HepG2 (cell line): ENCODE data around the gene GANC. TPM values are rescaled to one million over a fixed set of nuclear protein-coding genes. Genes with fewer than 3 reads are reported as not detected.

ENCODE experiments used
- CC2D1A ChIP-seq: sonication (generic); formaldehyde crosslinking; IDR thresholded peaks from 2 replicates; pipeline ENCODE4 v1.8.1; 2023; ENCODE audit warnings: mild to moderate bottlenecking, missing genetic modification reagents
- CREB1 ChIP-seq, 2 experiments: fragments of 450-650 bp in 1 of 2; IDR thresholded peaks; 2 replicates each; pipeline ENCODE4 v1.6.1; 2016 to 2017; ENCODE audit warnings: control low read depth in 1 of 2, mild to moderate bottlenecking in 1 of 2, missing compliant biosample characterization in 1 of 2, missing genetic modification characterization in 1 of 2
- HNF4G ChIP-seq, 2 experiments: sonication (generic) in 1 of 2; formaldehyde crosslinking in 1 of 2; IDR thresholded peaks; 2 replicates each; pipeline versions ENCODE4 v1.4.0 to v1.6.1; 2011 to 2020; ENCODE audit warnings: borderline replicate concordance in 2 of 2, low read depth in 2 of 2, mild to moderate bottlenecking in 2 of 2, low read length in 1 of 2, missing genetic modification reagents in 1 of 2, moderate library complexity in 1 of 2
- KDM2A ChIP-seq: sonication (generic); formaldehyde crosslinking; IDR thresholded peaks from 2 replicates; pipeline ENCODE4 v1.4.0; 2020; ENCODE audit warnings: low read depth, missing genetic modification reagents, borderline replicate concordance
- KLF6 ChIP-seq: IDR thresholded peaks from 2 replicates; pipeline ENCODE4 v1.8.0; 2016; ENCODE audit warnings: missing biosample characterization, missing genetic modification reagents
- MBD4 ChIP-seq: IDR thresholded peaks from 2 replicates; pipeline ENCODE4 v1.6.1; 2012; ENCODE audit warnings: low read length, inconsistent platforms, borderline replicate concordance
- MED1 ChIP-seq: sonication (generic); formaldehyde crosslinking; IDR thresholded peaks from 2 replicates; pipeline ENCODE4 v1.4.0; 2020; ENCODE audit warnings: missing genetic modification reagents
- MEIS1 ChIP-seq: sonication (generic); formaldehyde crosslinking; IDR thresholded peaks from 2 replicates; pipeline ENCODE4 v1.9.0; 2021; ENCODE audit warnings: mild to moderate bottlenecking, missing genetic modification reagents, moderate library complexity, borderline replicate concordance
- PHF21A ChIP-seq: sonication (generic); formaldehyde crosslinking; IDR thresholded peaks from 2 replicates; pipeline ENCODE4 v1.5.0; 2020; ENCODE audit warnings: mild to moderate bottlenecking, missing genetic modification reagents
- RARA ChIP-seq: IDR thresholded peaks from 2 replicates; pipeline ENCODE4 v1.6.1; 2016; ENCODE audit warnings: missing genetic modification reagents, missing compliant biosample characterization
- SMC3 ChIP-seq: IDR thresholded peaks from 2 replicates; pipeline ENCODE4 v1.6.1; 2011; ENCODE audit warnings: low read length, improper control_type of control experiment
- TBX3 ChIP-seq: fragments of 450-650 bp; IDR thresholded peaks from 2 replicates; pipeline ENCODE4 v1.6.1; 2017; ENCODE audit warnings: antibody characterized with exemption, mild to moderate bottlenecking, inconsistent platforms, borderline replicate concordance
- TCF7L2 ChIP-seq: IDR thresholded peaks from 2 replicates; pipeline ENCODE4 v1.6.1; 2011; ENCODE audit warnings: mild to moderate bottlenecking, low read depth, low read length, moderate library complexity
- YEATS2 ChIP-seq: sonication (generic); formaldehyde crosslinking; IDR thresholded peaks from 2 replicates; pipeline ENCODE4 v1.4.0; 2020; ENCODE audit warnings: missing genetic modification reagents, borderline replicate concordance
- YY1 ChIP-seq: IDR thresholded peaks from 2 replicates; pipeline ENCODE4 v1.6.1; 2011; ENCODE audit warnings: low read length, low read depth, moderate library complexity, mild to moderate bottlenecking; ENCODE audit not compliant: insufficient read depth, insufficient replicate concordance
- ZBTB20 ChIP-seq: sonication (generic); formaldehyde crosslinking; IDR thresholded peaks from 2 replicates; pipeline ENCODE4 v1.8.1; 2023; ENCODE audit warnings: missing genetic modification reagents, low read depth, mild to moderate bottlenecking, borderline replicate concordance
- ZBTB38 ChIP-seq: sonication (generic); formaldehyde crosslinking; IDR thresholded peaks from 2 replicates; pipeline ENCODE4 v1.5.1; 2020; ENCODE audit warnings: mild to moderate bottlenecking, missing genetic modification reagents
- ZC3H4 ChIP-seq: sonication (generic); formaldehyde crosslinking; IDR thresholded peaks from 2 replicates; pipeline ENCODE4 v1.4.0; 2020; ENCODE audit warnings: missing genetic modification reagents, borderline replicate concordance
- ZNF354B ChIP-seq: sonication (generic); formaldehyde crosslinking; IDR thresholded peaks from 2 replicates; pipeline ENCODE4 v1.8.0; 2022; ENCODE audit warnings: mild to moderate bottlenecking, missing genetic modification reagents
- ZNF780A ChIP-seq: sonication (generic); formaldehyde crosslinking; IDR thresholded peaks from 2 replicates; pipeline ENCODE4 v1.8.0; 2022; ENCODE audit warnings: mild to moderate bottlenecking, missing genetic modification reagents, moderate library complexity
- ZNF850 ChIP-seq: sonication (generic); formaldehyde crosslinking; conservative IDR thresholded peaks from 2 replicates; pipeline ENCODE4 v1.9.0; 2021; ENCODE audit warnings: mild to moderate bottlenecking, missing genetic modification reagents
- ZNF878 ChIP-seq: sonication (generic); formaldehyde crosslinking; IDR thresholded peaks from 2 replicates; pipeline ENCODE4 v1.8.1; 2023; ENCODE audit warnings: mild to moderate bottlenecking, missing genetic modification reagents, moderate library complexity
- polyA plus RNA-seq, 8 experiments: library from polyadenylated mRNA; depleted of rRNA in 3 of 8; stranded (reverse) in 7 of 8; unstranded in 1 of 8; fragments of >200 nt; fragmentation: Illumina TruSeq in 4 of 8; extraction: Trizol in 4 of 8; gene quantifications; 2 replicates each; pipeline versions ENCODE4 v1.2.1 to v1.2.3, GENCODE V29; 2011 to 2016; ENCODE audit warnings: low read depth in 4 of 8, missing spikeins in 1 of 8, mixed read lengths in 1 of 8; ENCODE audit not compliant: insufficient read depth in 1 of 8
- total RNA-seq, 5 experiments: library from RNA; depleted of rRNA; stranded (reverse); fragments of >200 nt; fragmentation: Illumina TruSeq; extraction: Trizol; gene quantifications; 2 replicates each; pipeline ENCODE4 v1.2.3, GENCODE V29; 2016; ENCODE audit warnings: low read depth in 1 of 5
- TF ChIP-seq, protein P1 (sequence below): sonication (generic); formaldehyde crosslinking; IDR thresholded peaks from 2 replicates; pipeline ENCODE4 v1.4.0; 2020; ENCODE audit warnings: mild to moderate bottlenecking, missing genetic modification reagents
- TF ChIP-seq, protein P2 (sequence below): sonication (generic); formaldehyde crosslinking; IDR thresholded peaks from 2 replicates; pipeline ENCODE4 v1.4.0; 2020; ENCODE audit warnings: mild to moderate bottlenecking, missing genetic modification reagents, borderline replicate concordance
- TF ChIP-seq, protein P3 (sequence below): sonication (generic); formaldehyde crosslinking; IDR thresholded peaks from 2 replicates; pipeline ENCODE4 v1.4.0; 2020; ENCODE audit warnings: missing genetic modification reagents, borderline replicate concordance

The GANC gene
- total and polyA plus RNA-seq, 2 of the 13 experiments (the other 11 are each of a cell fraction or from before 2014, with no cell fraction given) = 17.0 to 21.0 TPM

DNA sequence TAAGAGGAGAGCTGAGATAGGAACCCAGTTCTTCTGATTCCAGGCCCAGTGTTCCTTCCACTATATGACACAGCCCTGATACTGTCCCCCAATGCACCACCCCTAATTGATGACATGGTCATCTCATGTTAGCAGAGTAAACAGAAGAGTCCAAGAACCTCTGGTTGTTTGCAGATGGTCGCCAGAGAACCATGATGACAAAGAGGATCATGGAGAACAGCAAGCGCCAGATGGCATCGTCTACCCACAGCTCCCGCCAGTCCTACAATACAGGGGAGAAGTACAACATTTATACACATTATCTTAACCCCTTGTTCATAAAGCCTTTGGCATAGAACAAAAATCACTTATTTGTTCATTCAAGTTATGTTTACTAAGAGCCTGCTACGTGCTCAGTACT, 46.4 kb upstream of the GANC start (continued):
- TF ChIP-seq HNF4G (IDR thresholded peaks at IDR 0.05; ENCODE audit: borderline replicate concordance, low read depth, low read length) = no peak
- no peak for TF ChIP-seq HNF4G (CRISPR knock-in tag; IDR thresholded peaks at IDR 0.05; ENCODE audit: borderline replicate concordance, low read depth)
- no peak for TF ChIP-seq CC2D1A (CRISPR knock-in tag)
- no peak for TF ChIP-seq CREB1 (IDR thresholded peaks at IDR 0.05)
- peak; percentile 13; the same call in 1 of the 2 replicates for TF ChIP-seq CREB1 (CRISPR knock-in tag; IDR thresholded peaks at IDR 0.05)
- TF ChIP-seq KLF6 = no peak
- 0 out of 2 replicates have a peak, but pooled peaks have one; percentile 22 for TF ChIP-seq MED1
- no peak for TF ChIP-seq MEIS1
- TF ChIP-seq, protein P1, sequence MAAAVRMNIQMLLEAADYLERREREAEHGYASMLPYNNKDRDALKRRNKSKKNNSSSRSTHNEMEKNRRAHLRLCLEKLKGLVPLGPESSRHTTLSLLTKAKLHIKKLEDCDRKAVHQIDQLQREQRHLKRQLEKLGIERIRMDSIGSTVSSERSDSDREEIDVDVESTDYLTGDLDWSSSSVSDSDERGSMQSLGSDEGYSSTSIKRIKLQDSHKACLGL = no peak
- TF ChIP-seq ZNF850 (CRISPR knock-in tag) = no peak
- TF ChIP-seq ZC3H4 (CRISPR knock-in tag) = no peak
- TF ChIP-seq RARA (CRISPR knock-in tag) = no peak
- no peak for TF ChIP-seq TBX3
- no peak for TF ChIP-seq TCF7L2
- no peak for TF ChIP-seq SMC3
- no peak for TF ChIP-seq KDM2A
- TF ChIP-seq YY1 = peak; percentile 17
- no peak for TF ChIP-seq ZBTB20 (CRISPR knock-in tag)
- TF ChIP-seq, protein P2, sequence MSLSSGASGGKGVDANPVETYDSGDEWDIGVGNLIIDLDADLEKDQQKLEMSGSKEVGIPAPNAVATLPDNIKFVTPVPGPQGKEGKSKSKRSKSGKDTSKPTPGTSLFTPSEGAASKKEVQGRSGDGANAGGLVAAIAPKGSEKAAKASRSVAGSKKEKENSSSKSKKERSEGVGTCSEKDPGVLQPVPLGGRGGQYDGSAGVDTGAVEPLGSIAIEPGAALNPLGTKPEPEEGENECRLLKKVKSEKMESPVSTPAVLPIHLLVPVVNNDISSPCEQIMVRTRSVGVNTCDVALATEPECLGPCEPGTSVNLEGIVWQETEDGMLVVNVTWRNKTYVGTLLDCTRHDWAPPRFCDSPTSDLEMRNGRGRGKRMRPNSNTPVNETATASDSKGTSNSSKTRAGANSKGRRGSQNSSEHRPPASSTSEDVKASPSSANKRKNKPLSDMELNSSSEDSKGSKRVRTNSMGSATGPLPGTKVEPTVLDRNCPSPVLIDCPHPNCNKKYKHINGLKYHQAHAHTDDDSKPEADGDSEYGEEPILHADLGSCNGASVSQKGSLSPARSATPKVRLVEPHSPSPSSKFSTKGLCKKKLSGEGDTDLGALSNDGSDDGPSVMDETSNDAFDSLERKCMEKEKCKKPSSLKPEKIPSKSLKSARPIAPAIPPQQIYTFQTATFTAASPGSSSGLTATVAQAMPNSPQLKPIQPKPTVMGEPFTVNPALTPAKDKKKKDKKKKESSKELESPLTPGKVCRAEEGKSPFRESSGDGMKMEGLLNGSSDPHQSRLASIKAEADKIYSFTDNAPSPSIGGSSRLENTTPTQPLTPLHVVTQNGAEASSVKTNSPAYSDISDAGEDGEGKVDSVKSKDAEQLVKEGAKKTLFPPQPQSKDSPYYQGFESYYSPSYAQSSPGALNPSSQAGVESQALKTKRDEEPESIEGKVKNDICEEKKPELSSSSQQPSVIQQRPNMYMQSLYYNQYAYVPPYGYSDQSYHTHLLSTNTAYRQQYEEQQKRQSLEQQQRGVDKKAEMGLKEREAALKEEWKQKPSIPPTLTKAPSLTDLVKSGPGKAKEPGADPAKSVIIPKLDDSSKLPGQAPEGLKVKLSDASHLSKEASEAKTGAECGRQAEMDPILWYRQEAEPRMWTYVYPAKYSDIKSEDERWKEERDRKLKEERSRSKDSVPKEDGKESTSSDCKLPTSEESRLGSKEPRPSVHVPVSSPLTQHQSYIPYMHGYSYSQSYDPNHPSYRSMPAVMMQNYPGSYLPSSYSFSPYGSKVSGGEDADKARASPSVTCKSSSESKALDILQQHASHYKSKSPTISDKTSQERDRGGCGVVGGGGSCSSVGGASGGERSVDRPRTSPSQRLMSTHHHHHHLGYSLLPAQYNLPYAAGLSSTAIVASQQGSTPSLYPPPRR (CRISPR knock-in tag) = no peak
- TF ChIP-seq MBD4 = no peak
- TF ChIP-seq, protein P3, sequence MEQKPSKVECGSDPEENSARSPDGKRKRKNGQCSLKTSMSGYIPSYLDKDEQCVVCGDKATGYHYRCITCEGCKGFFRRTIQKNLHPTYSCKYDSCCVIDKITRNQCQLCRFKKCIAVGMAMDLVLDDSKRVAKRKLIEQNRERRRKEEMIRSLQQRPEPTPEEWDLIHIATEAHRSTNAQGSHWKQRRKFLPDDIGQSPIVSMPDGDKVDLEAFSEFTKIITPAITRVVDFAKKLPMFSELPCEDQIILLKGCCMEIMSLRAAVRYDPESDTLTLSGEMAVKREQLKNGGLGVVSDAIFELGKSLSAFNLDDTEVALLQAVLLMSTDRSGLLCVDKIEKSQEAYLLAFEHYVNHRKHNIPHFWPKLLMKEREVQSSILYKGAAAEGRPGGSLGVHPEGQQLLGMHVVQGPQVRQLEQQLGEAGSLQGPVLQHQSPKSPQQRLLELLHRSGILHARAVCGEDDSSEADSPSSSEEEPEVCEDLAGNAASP (CRISPR knock-in tag) = no peak
- TF ChIP-seq ZNF354B = no peak
- no peak for TF ChIP-seq ZNF780A
- TF ChIP-seq PHF21A = 0 out of 2 replicates have a peak, but pooled peaks have one; percentile 23
- TF ChIP-seq ZBTB38 (CRISPR knock-in tag) = peak; percentile 63; the same call in 1 of the 2 replicates
- TF ChIP-seq YEATS2 = no peak
- TF ChIP-seq ZNF878 (CRISPR knock-in tag) = no peak
